Measurements from ENCODE around the gene RXRA. TPM values are rescaled to one million over a fixed set of nuclear protein-coding genes. Genes with fewer than 3 reads are reported as not detected.

The RXRA gene
- polyA plus RNA-seq, 1 donor from 2014 or later = 0.80 TPM

DNA sequence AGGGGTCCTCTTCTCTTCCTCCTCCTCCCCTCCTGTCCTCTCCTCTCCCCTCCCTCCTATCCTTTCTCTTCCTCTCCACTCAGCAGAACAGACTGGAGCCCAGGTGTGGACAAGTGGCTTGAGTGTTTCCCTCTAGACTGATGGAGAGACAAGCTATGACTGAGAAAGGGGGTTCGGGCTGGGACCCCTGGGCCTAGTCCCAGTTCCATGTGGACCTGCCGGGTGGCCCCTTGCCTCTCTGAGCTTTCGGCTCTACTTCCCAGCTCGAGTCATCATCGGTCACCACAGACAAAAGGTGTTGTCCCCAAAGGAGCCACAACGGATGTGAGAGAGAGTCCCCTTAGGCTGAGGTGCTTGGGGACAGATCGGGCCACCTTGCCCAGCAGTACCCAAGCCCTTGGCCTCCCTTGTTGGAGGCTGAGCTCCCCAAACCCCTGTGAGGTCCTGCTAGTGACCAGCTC is 3.4 kb upstream of the RXRA start:
- peak overlapping the region in 2 of 4 donors; percentile 72 to 80 for H3K4me3 Mint-ChIP-seq
- H3K27me3 Mint-ChIP-seq = peaks cover 4% of the 10 kb centered on the region
- H3K27ac Mint-ChIP-seq = peak overlapping the region in 2 of 3 donors; percentile 48 to 64
- H3K36me3 Mint-ChIP-seq = no peaks in the 10 kb centered on the region
- H3K4me1 Mint-ChIP-seq = peaks cover 0 to 4% (median 3%) of the 10 kb centered on the region in 3 donors
- H3K9me3 Mint-ChIP-seq = no peaks in the 10 kb centered on the region

DNA sequence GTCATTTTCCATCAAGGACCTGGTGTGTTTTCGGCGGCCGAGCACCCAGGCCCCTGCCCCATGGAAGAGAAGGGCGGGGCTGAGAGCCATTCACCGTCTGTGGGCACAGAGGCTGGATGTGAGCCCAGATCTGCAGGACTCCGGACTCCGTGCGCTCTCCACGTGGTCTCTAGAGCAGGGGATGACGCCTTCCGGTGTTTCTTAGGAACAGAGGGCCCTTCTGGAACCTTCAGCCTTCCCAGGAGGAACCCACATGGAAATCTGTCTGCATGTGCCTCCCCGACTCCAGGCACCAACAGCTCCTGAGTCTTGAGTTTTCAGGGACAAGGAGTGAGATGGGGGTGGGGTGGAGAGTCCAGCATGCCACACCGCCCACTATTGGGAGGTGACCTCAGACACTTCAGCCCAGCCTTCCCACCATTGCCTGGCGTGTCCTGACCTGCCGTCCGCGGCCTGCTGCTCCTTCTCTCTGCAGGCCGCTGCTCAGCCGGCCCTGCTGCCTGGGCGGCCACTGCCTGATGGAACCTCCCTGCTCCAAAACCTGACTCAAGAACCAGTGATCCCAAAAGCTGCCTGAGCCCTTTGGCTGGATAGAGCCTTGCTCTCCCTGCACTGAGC is 2.4 kb upstream of the RXRA start:
- Mint-ChIP-seq H3K36me3 (no peaks in the 10 kb centered on the region), H3K4me3 (peak overlapping the region in 3 of 4 donors; percentile 70 to 80 (median 72)), H3K27me3 (peaks cover 5% of the 10 kb centered on the region), H3K27ac (peak overlapping the region in 1 of 3 donors; percentile 76), H3K4me1 (peaks cover 0 to 4% (median 3%) of the 10 kb centered on the region in 3 donors), H3K9me3 (no peaks in the 10 kb centered on the region)

DNA sequence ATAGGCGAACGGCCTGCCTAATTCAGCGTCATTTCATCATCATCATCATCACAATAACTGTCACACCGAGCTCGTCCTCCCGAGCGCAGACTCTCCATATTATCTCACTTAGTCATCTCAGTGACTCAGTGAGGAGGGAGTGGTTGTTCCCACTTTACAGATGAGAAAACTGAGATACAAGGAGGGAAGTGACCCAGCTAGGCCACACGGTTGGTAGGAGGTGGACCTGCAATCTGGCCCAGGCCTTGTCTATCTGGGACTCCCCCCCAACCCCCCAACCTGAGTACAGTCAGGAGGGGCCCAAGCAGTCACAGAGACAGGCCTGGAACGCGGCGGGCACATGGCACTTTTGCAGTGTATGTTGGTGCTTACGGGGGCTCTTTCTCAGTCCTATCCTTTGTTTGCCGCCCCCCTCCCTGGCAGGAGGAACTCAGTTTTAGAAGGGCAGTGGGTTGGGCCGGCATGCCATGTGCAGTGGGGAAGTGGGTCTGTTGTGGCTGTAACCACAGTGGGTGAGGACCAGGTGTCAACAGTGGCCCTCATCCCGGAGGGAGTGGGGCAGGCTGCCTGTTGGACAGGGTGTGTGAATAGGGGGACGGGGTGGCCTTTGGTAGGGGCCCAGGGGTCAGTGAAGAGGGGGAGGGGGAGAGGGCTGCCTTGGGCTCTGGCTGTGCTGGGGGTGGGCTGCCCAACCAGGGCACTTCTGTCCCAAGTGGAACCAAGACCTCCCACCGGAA is 1.7 kb upstream of the RXRA start:
- peaks cover 5% of the 10 kb centered on the region for H3K27me3 Mint-ChIP-seq
- peaks cover 0 to 4% (median 3%) of the 10 kb centered on the region in 3 donors for H3K4me1 Mint-ChIP-seq
- peak overlapping the region; percentile 24 to 76 (median 72) for H3K27ac Mint-ChIP-seq
- H3K9me3 Mint-ChIP-seq = no peaks in the 10 kb centered on the region
- no peaks in the 10 kb centered on the region for H3K36me3 Mint-ChIP-seq
- peak overlapping the region; percentile 79 to 92 (median 81) for H3K4me3 Mint-ChIP-seq

DNA sequence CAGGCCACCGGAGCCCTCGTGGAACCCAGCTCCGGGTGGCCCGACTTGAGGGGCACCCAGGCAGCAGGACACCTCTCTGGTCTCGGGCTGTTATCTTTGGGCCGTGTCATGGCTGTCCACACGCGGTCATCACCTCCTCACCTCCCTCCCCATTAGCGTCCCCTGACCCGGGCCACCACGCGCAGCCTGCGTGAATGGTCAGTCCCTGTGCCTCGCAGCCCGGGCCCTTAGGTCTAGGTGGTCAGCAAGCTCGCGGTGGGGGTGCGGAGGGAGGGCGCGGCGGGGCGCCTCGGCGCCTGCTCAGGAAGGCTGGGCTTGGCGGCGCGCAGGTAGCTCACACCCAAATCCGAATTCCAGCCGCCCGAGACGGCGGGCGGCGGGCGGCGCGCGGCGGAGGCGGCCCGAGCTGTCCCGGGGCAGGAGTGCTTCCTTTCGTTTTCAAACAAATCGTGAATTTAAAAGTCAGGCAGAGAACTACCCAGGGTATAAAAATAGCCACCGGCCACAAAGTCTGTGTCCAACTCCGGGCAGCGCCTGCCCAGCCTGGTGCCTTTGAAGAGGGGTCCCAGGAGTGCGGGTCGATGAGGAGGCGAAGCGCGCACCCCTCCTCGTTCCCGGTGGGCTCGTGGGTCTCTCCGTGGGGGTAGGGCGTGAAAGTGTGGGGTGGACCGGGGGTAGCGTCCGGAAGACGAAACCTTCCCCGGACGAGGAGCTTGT is 1.0 kb upstream of the RXRA start:
- Mint-ChIP-seq H3K36me3 (no peaks in the 10 kb centered on the region), H3K27me3 (peaks cover 5% of the 10 kb centered on the region), H3K27ac (peak overlapping the region; percentile 31 to 76 (median 72)), H3K4me1 (peaks cover 0 to 4% (median 3%) of the 10 kb centered on the region in 3 donors), H3K4me3 (peak overlapping the region; percentile 27 to 80 (median 78)), H3K9me3 (no peaks in the 10 kb centered on the region)

DNA sequence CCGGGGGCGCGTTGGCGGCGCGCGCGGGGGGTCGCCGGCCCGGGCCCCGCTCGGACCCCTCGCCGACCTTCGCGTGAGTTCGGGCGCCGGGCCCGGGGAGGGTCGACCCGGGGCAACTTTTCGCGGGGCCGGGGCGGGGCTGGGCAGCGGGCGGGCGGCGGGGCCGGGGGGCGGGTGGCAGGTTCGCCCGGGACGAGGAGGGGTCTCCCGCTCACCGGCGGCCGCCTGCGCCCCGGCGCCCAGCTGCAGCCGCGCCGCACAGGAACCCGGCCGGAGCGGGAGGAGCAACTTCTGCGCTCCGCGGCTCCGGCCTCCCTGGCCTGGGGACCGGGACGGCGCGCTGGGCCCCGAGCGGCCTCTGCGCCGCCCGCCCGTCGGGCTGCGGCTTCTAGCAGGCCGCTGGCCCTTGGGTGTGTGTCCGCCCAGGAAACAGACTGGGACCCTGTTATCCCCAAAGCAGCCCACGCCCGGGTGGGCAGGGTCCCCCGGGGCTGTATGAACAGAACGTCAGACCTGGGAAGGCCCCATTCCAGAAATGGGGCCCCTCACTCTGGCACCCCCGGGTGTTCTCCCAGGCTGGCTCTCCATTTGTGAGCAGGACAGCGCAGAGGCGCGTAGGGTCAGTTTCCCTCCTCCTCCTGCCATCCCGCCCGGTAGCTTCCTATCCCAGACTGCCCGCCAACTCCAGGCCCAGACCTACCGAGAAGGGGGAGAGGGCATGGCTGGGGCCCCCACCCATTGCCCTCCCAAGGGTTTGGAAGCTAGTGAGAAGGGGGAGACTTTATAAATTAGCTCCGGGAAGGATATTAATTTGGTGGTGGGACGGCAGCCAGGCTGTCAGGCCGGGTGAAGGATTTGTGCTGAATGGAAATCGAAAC is 708 bp downstream of the RXRA start:
- Mint-ChIP-seq H3K27ac (peak overlapping the region in 1 of 3 donors; percentile 35), H3K27me3 (peaks cover 7% of the 10 kb centered on the region), H3K4me3 (peak overlapping the region; percentile 58 to 76 (median 66)), H3K4me1 (peaks cover 0 to 6% (median 3%) of the 10 kb centered on the region in 3 donors), H3K36me3 (no peaks in the 10 kb centered on the region), H3K9me3 (no peaks in the 10 kb centered on the region)

DNA sequence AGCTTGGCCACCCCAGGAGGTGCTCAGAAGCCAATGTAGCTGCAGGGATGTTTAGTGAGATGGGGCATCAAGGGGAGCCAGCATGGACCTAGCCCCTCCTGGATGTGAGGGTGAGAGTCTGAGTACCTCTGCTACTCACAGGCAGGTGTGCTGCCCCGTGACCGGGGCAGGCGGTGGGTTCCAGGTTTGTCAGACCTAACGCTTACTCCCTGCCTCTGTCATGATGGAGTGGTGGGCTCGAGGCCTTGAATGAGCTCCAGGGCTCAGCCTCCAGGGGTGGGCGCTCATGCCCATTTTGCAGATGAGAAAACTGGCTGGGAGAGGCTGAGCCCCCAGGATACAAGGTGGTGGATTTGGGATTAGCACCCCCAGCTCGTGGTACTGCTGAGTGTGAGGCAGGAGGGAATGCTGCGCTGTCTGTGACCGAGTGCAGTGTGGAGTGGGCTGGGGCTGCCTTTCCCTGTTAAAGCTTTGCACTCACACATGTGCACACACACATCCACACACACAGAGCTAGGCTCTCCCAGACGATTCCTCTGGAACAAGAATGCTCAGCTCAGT is 1.5 kb downstream of the RXRA start:
- H3K36me3 Mint-ChIP-seq = no peaks in the 10 kb centered on the region
- no peaks in the 10 kb centered on the region for H3K9me3 Mint-ChIP-seq
- peaks cover 0 to 6% (median 3%) of the 10 kb centered on the region in 3 donors for H3K4me1 Mint-ChIP-seq
- H3K27ac Mint-ChIP-seq = peak overlapping the region in 1 of 3 donors; percentile 35
- peaks cover 7% of the 10 kb centered on the region for H3K27me3 Mint-ChIP-seq
- H3K4me3 Mint-ChIP-seq = peak overlapping the region in 3 of 4 donors; percentile 58 to 75 (median 62)

DNA sequence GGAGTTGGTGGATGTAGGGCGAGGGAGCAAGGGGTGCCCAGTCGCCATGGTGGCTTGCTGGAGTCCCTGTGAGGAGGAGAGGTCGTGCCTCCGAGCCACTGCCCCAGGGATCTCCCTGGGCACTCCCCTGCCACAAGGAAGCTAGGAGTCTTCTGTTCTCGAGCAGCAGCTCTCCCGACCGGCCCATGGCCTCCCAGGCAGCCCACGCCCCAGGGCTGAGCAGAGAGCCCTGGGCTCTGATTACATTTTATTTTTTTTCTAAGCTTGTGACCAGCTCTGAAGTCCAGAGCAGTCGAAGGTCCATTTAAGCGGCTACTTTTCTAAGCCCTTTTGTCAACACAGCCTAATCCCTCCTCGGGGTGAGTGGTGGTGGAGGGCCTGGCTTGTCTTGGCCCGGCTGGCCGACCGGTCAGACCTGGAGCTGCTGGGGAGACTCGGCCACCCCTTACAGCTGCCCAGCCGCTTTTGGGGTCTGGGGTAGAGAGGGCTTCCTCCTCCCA is 2.1 kb downstream of the RXRA start:
- Mint-ChIP-seq H3K4me1 (peaks cover 0 to 6% (median 2%) of the 10 kb centered on the region in 3 donors), H3K36me3 (no peaks in the 10 kb centered on the region), H3K27me3 (peaks cover 7% of the 10 kb centered on the region), H3K9me3 (no peaks in the 10 kb centered on the region), H3K27ac (no peak overlapping the region), H3K4me3 (peak overlapping the region in 3 of 4 donors; percentile 47 to 83 (median 58))

DNA sequence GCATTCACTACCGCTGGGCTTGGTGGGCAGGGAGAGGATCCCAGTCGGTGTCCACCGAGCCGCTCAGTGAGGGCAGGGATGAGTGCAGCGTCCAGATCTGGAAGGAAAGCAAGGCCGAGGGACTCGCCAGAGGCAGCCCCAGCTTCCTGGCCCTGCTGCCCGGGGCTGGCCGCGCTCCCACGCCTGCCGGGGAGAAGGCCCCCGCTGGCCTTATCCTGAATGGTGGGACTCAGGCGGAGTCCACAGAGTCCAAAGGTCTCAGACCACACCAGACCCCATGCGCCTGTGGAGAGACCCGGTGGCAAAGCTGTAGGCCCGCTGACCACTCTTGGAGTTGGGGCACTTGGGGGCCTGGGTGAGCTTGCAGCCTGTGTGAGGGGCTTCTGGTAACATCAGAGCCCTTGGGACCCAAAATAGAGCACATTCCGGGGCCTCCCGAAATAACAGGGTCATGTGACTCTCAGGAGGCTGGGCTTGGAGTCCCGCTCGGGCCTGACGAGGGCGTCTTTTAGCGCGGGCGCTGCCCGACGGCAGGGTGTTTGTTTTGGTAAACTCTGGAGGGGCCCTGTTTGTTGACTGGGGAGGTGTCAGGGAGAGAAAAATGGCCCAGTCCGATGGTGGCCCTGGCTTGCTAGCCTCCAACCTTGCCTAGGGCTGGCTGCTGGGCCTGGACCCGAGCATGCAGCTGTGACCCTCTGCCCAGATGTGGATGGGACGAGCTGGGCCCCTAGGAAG is 2.8 kb downstream of the RXRA start:
- H3K4me3 Mint-ChIP-seq = no peak overlapping the region
- no peak overlapping the region for H3K27ac Mint-ChIP-seq
- no peaks in the 10 kb centered on the region for H3K9me3 Mint-ChIP-seq
- H3K4me1 Mint-ChIP-seq = peaks cover 0 to 6% (median 2%) of the 10 kb centered on the region in 3 donors
- no peaks in the 10 kb centered on the region for H3K36me3 Mint-ChIP-seq
- peaks cover 7% of the 10 kb centered on the region for H3K27me3 Mint-ChIP-seq

DNA sequence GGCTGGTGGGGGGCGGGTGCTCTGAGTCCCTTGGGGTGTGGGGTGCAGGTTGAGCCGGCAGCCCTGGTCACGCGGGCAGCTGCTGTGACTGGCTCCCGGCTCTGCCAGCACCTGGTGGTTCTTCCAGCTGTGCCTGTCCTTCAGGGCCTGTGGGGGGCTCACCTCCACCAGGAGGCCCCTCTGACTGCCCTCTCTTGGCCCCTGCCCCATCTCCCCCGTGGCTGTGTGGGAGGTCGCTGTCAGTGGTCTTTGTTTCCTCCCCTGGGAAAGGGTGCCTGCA is 3.3 kb downstream of the RXRA start:
- Mint-ChIP-seq H3K27ac (peak overlapping the region in 1 of 3 donors; percentile 65), H3K9me3 (no peaks in the 10 kb centered on the region), H3K4me3 (no peak overlapping the region)

DNA sequence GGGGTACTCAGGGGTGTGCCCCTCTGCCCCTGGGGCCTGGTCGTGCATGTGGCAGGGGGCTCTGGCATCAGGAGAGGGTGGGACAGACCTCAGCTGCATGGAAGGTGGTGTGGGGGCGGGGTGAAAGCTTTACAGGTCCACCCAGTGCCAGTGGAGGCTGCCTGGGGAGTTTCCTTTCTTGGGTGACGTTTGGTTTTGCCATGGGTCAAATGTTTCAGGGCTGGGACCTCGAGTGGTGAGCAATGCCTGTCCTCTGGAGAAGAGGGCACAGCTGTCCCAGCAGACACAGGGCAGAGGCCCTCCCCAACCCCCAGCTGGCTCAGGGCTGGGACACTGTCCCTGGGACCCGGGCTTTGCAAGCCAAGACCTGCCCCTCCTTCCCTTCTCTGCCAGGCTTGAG is 3.6 kb downstream of the RXRA start:
- peaks cover 7% of the 10 kb centered on the region for H3K27me3 Mint-ChIP-seq
- no peaks in the 10 kb centered on the region for H3K9me3 Mint-ChIP-seq
- peaks cover 0 to 2% (median 2%) of the 10 kb centered on the region in 3 donors for H3K4me1 Mint-ChIP-seq
- peak overlapping the region in 1 of 4 donors; percentile 20 for H3K4me3 Mint-ChIP-seq
- no peaks in the 10 kb centered on the region for H3K36me3 Mint-ChIP-seq
- peak overlapping the region in 1 of 3 donors; percentile 65 for H3K27ac Mint-ChIP-seq

More for the DNA sequence above, 3.3 kb downstream of the RXRA start:
- H3K4me1 Mint-ChIP-seq = peaks cover 0 to 3% (median 2%) of the 10 kb centered on the region in 3 donors
- peaks cover 7% of the 10 kb centered on the region for H3K27me3 Mint-ChIP-seq
- H3K36me3 Mint-ChIP-seq = no peaks in the 10 kb centered on the region

DNA sequence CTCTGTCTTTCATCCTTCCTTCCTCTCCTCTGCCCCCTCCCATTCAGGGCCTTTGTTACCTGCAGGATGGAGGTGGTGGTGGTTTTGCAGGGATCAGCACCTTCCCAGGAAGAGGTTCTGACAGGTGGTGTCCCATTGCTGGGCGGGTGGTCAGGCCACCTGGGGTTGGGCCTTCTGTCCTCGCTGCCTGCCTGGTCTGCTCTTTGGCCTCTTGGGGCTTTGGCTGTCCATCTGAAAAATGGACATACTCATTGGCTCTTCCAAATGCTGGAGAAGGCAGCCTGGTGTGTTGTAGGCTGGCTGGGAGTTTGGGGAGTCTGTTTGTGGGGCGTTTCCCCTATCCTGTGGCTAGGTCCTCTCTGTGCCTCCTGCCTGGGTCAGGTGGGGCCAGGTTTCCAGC is 4.3 kb downstream of the RXRA start:
- peak overlapping the region in 1 of 3 donors; percentile 28 for H3K27ac Mint-ChIP-seq
- peak overlapping the region in 1 of 4 donors; percentile 52 for H3K4me3 Mint-ChIP-seq
- peaks cover 0 to 2% (median 2%) of the 10 kb centered on the region in 3 donors for H3K4me1 Mint-ChIP-seq
- no peaks in the 10 kb centered on the region for H3K9me3 Mint-ChIP-seq
- peaks cover 7% of the 10 kb centered on the region for H3K27me3 Mint-ChIP-seq
- H3K36me3 Mint-ChIP-seq = no peaks in the 10 kb centered on the region

DNA sequence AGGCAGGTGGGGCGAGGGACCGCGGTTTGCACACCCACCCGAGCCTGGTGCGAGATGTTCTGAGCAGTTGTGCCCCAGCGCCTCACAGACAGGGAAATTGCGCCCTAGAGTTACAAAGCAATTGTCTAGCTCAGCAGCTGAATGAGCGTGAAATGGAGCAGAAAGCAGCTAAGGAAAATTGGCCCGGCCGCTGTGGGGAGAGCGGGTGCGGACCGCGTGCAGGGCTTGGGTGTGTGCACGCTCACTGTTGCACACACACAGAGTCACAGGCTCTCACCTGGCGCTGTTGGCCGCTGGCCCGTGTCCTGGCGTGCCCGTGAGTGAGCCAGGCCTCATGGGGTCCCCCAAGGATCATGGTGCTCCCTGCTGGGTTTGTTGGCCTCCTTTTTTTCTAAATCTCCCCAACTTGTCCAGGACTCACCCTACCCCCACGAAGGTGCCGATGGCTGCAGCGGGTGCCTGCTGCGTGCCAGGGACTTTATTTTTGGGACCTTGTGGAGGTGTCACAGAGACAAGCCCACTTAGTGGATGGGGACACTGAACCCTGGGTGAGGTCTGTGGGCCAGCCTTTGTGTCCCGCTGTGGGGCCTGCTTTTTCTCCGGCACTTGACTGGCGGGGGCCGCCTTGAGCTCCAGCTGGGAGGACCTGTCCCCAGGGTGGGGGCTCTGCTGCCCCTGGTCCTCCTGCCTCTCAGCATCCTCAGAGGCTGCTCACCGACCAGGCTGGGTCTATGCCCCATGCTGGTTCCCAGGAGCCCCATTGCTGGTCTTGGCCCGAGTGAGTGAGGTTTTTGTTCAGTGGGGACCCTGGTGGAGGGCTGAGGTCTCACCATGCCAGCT is 5.2 kb downstream of the RXRA start:
- Mint-ChIP-seq H3K36me3 (no peaks in the 10 kb centered on the region), H3K27me3 (peaks cover 7% of the 10 kb centered on the region), H3K4me1 (peaks cover 0 to 2% (median 2%) of the 10 kb centered on the region in 3 donors)

DNA sequence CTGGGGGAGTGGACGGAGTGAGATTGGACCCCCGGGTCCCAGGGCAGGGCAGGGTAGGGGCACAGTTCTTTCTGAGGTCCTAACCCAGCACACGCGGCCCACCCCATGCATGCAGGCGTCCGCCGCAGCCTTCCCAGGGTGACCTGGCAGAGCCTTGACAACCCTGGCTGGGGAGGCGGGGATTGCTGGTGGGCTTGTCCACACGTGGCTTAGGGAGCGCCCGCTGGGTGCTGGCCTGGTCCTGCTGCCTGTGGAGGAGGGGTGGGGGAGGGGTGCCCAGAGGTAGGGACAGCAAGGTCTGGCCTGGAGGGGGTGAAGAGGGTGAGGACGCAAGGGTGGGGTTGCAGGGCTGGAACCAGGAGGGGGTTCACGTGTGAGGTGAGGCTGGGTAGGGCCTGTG is 6.0 kb downstream of the RXRA start:
- Mint-ChIP-seq H3K4me3 (no peak overlapping the region), H3K4me1 (peaks cover 0 to 2% (median under 1%) of the 10 kb centered on the region in 3 donors), H3K9me3 (no peaks in the 10 kb centered on the region), H3K36me3 (no peaks in the 10 kb centered on the region), H3K27ac (no peak overlapping the region), H3K27me3 (peaks cover 7% of the 10 kb centered on the region)

More for the DNA sequence above, 5.2 kb downstream of the RXRA start:
- no peak overlapping the region for H3K4me3 Mint-ChIP-seq
- no peaks in the 10 kb centered on the region for H3K9me3 Mint-ChIP-seq
- no peak overlapping the region for H3K27ac Mint-ChIP-seq

Data from IgD-negative memory B cell (primary cell).